Right lobe of liver (tissue), 4 donors: Measurements from ENCODE around the gene PTBP1.
"Not testable (repeated sequence)": the region's sequence is repeated elsewhere in the genome, so short reads cannot be mapped to it uniquely, and the experiment has no call there.

ENCODE experiments used
- POLR2A ChIP-seq: fragments of 450-650 bp; IDR thresholded peaks from one replicate; pipeline ENCODE4 v1.6.1; 2017; ENCODE audit warnings: antibody characterized with exemption, mild to moderate bottlenecking
- TF ChIP-seq, protein P1 (sequence below), 4 donors: fragments of 200-600 bp in 3 of 4; fragments of 450-650 bp in 1 of 4; IDR thresholded peaks; one replicate each; pipeline versions ENCODE4 v1.5.1 to v1.8.0; 2016 to 2022; ENCODE audit warnings: antibody characterized with exemption in 4 of 4, mild to moderate bottlenecking in 2 of 4
- donor health status: DM: no; HTN: no; CAD: no.
- donor health status: DM: no; HTN: no; CAD: no.
- donor health status: DM: no; HTN: yes; CAD: no.

DNA sequence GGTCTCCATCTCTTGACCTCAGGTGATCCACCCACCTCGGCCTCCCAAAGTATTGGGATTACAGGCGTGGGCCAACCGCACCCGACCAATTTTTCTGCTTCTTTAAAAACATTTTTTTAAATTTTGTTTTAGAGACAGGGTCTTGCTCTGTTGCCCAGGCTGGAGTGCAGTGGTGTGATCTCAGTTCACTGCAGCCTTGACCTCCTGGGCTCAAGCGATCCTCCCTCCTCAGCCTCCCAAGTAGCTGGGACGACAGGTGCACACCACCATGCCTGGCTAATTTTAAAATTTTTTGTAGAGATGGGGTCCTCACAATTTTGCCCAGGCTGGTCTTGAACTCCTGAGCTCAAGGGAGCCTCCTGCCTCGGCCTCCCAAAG, 45.5 kb downstream of the PTBP1 start:
- TF ChIP-seq, protein P1, sequence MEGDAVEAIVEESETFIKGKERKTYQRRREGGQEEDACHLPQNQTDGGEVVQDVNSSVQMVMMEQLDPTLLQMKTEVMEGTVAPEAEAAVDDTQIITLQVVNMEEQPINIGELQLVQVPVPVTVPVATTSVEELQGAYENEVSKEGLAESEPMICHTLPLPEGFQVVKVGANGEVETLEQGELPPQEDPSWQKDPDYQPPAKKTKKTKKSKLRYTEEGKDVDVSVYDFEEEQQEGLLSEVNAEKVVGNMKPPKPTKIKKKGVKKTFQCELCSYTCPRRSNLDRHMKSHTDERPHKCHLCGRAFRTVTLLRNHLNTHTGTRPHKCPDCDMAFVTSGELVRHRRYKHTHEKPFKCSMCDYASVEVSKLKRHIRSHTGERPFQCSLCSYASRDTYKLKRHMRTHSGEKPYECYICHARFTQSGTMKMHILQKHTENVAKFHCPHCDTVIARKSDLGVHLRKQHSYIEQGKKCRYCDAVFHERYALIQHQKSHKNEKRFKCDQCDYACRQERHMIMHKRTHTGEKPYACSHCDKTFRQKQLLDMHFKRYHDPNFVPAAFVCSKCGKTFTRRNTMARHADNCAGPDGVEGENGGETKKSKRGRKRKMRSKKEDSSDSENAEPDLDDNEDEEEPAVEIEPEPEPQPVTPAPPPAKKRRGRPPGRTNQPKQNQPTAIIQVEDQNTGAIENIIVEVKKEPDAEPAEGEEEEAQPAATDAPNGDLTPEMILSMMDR (IDR thresholded peaks at IDR 0.05) = not testable (repeated sequence)
- not testable (repeated sequence) for TF ChIP-seq POLR2A
